GM12878 (cell line): ENCODE measurements around the gene TPD52L2. TPM values are rescaled to one million over a fixed set of nuclear protein-coding genes. Genes with fewer than 3 reads are reported as not detected.

ENCODE experiments used
- ATAC-seq: fragments of 200-7000 bp; cut with Tn5 transposase; 3 replicates; pipeline ENCODE4 v1.9.1; 2020; ENCODE audit warnings: mild to moderate bottlenecking, moderate library complexity
- BruUV-seq: library from RNA; stranded (reverse); fragments of 400-500 nt; replicated peaks from 2 replicates; lab custom pipeline; 2021; lab: Mats Ljungman, UMichigan
- CTCF ChIA-PET: fragments of 300-600 bp; sonication (Branson Sonifier 250); formaldehyde crosslinking; extraction: SDS; loops from one replicate; lab custom pipeline; 2021; ENCODE audit warnings: inconsistent platforms; lab: Yijun Ruan, JAX
- POLR2A ChIA-PET: fragments of 350-600 bp; formaldehyde crosslinking; extraction: SDS; loops from one replicate; lab custom pipeline; 2021; ENCODE audit warnings: inconsistent platforms; lab: Charles Lee
- RAD21 ChIA-PET: fragments of 300-600 bp; sonication (Branson Sonifier 250); formaldehyde crosslinking; loops from one replicate; lab custom pipeline; 2023; ENCODE audit warnings: antibody characterized with exemption; ENCODE audit not compliant: unreplicated experiment; lab: Charles Lee
- SMC1A ChIA-PET: fragments of 300-600 bp; sonication (Branson Sonifier 250); formaldehyde crosslinking; loops from one replicate; lab custom pipeline; 2023; ENCODE audit not compliant: unreplicated experiment, uncharacterized antibody; lab: Charles Lee
- DNase-seq: peaks from one replicate; pipeline ENCODE4 v3.0.0-alpha.2; 2011; ENCODE audit warnings: low read depth, low spot score
- FAIRE-seq: peaks from 3 replicates; lab custom pipeline; 2011; peaks lifted over from hg19 to GRCh38; lab: Jason Lieb, UNC
- H2AFZ ChIP-seq: 2 replicates; pipeline ENCODE4 v1.6.0; 2011; ENCODE audit warnings: low read depth, low read length, control low read depth; ENCODE audit not compliant: control insufficient read depth
- H3K27ac ChIP-seq: 2 replicates; pipeline ENCODE4 v1.5.1; 2011; ENCODE audit warnings: control low read depth; ENCODE audit not compliant: control insufficient read depth, insufficient read depth
- H3K27me3 ChIP-seq, 2 experiments: replicated peaks in 1 of 2; 2 replicates each; pipeline versions ENCODE4 v1.6.0 to v1.6.1; 2011; ENCODE audit warnings: low read length in 1 of 2; ENCODE audit not compliant: control insufficient read depth in 2 of 2, insufficient read depth in 2 of 2
- H3K36me3 ChIP-seq, 2 experiments: 2 replicates each; pipeline ENCODE4 v1.5.1; 2011; ENCODE audit warnings: low read length in 1 of 2; ENCODE audit not compliant: control insufficient read depth in 2 of 2, insufficient read depth in 2 of 2
- H3K4me1 ChIP-seq: 2 replicates; pipeline ENCODE4 v1.6.1; 2011; ENCODE audit warnings: mild to moderate bottlenecking, low read length, moderate library complexity, mixed read lengths; ENCODE audit not compliant: control insufficient read depth, insufficient read depth
- H3K4me2 ChIP-seq: 2 replicates; pipeline ENCODE4 v1.6.0; 2011; ENCODE audit warnings: control low read depth; ENCODE audit not compliant: control insufficient read depth, insufficient read depth
- H3K4me3 ChIP-seq: fragments of 200-600 bp; sonication (generic); 2 replicates; pipeline ENCODE4 v1.5.1; 2016
- H3K79me2 ChIP-seq: 2 replicates; pipeline ENCODE4 v1.6.0; 2011; ENCODE audit warnings: low read length; ENCODE audit not compliant: control insufficient read depth, insufficient read depth
- H3K9ac ChIP-seq: 2 replicates; pipeline ENCODE4 v1.8.0; 2011; ENCODE audit warnings: low read length, control low read depth, mixed read lengths; ENCODE audit not compliant: control insufficient read depth, insufficient read depth
- H3K9me3 ChIP-seq: replicated peaks from 3 replicates; pipeline ENCODE4 v1.5.1; 2011; ENCODE audit warnings: mild to moderate bottlenecking, low read length; ENCODE audit not compliant: control insufficient read depth, insufficient read depth
- H4K20me1 ChIP-seq: 2 replicates; pipeline ENCODE4 v1.6.0; 2011; ENCODE audit not compliant: control insufficient read depth, insufficient read depth
- CBFB ChIP-seq: IDR thresholded peaks from 2 replicates; pipeline ENCODE4 v1.6.1; 2016; ENCODE audit warnings: antibody characterized with exemption, low read depth
- CBX3 ChIP-seq: fragments of 200-600 bp; sonication (generic); IDR thresholded peaks from 2 replicates; pipeline ENCODE4 v1.6.1; 2016; ENCODE audit warnings: low read depth, borderline replicate concordance
- CHD2 ChIP-seq: IDR thresholded peaks from 2 replicates; pipeline ENCODE4 v1.6.1; 2011; ENCODE audit warnings: low read depth, low read length, improper control_type of control experiment, borderline replicate concordance
- CTCF ChIP-seq, 3 experiments: IDR thresholded peaks in 2 of 3; conservative IDR thresholded peaks in 1 of 3; 2 replicates each; pipeline ENCODE4 v1.5.1; 2011; ENCODE audit warnings: low read depth in 3 of 3, low read length in 3 of 3, mild to moderate bottlenecking in 3 of 3, control low read depth in 2 of 3, moderate library complexity in 2 of 3, inconsistent platforms in 1 of 3, mixed read lengths in 1 of 3; ENCODE audit not compliant: control insufficient read depth in 2 of 3, insufficient read depth in 1 of 3; ENCODE audit errors: extremely low read depth in 1 of 3
- DPF2 ChIP-seq: fragments of 450-650 bp; IDR thresholded peaks from 2 replicates; pipeline ENCODE4 v1.6.1; 2017; ENCODE audit warnings: mild to moderate bottlenecking
- IKZF2 ChIP-seq, 2 experiments: fragments of 450-650 bp; IDR thresholded peaks; 2 replicates each; pipeline ENCODE4 v1.6.1; 2017; ENCODE audit warnings: mild to moderate bottlenecking in 2 of 2, moderate library complexity in 2 of 2
- IRF4 ChIP-seq: IDR thresholded peaks from 2 replicates; pipeline ENCODE4 v1.6.1; 2011; ENCODE audit warnings: low read depth, low read length
- NR2F1 ChIP-seq: fragments of 450-650 bp; conservative IDR thresholded peaks from 2 replicates; pipeline ENCODE4 v1.6.1; 2017; ENCODE audit warnings: mild to moderate bottlenecking
- POLR2A ChIP-seq: IDR thresholded peaks from 2 replicates; pipeline ENCODE4 v1.6.1; 2011; ENCODE audit warnings: low read depth, mild to moderate bottlenecking, low read length
- RB1 ChIP-seq: fragments of 450-650 bp; formaldehyde crosslinking; IDR thresholded peaks from 2 replicates; pipeline ENCODE4 v1.6.1; 2017; ENCODE audit warnings: mild to moderate bottlenecking, borderline replicate concordance
- SMAD1 ChIP-seq: fragments of 450-650 bp; IDR thresholded peaks from 2 replicates; pipeline ENCODE4 v1.6.1; 2018; ENCODE audit warnings: mild to moderate bottlenecking, low read depth; ENCODE audit not compliant: partially characterized antibody
- SMAD5 ChIP-seq: IDR thresholded peaks from 2 replicates; pipeline ENCODE4 v1.6.1; 2016; ENCODE audit warnings: antibody characterized with exemption, low read depth
- SMARCA5 ChIP-seq: fragments of 450-650 bp; IDR thresholded peaks from 2 replicates; pipeline ENCODE4 v1.6.1; 2017; ENCODE audit warnings: mild to moderate bottlenecking
- TAF1 ChIP-seq: IDR thresholded peaks from 2 replicates; pipeline ENCODE4 v1.6.1; 2011; ENCODE audit warnings: mild to moderate bottlenecking, low read depth, low read length, borderline replicate concordance
- YY1 ChIP-seq: IDR thresholded peaks from 2 replicates; pipeline ENCODE4 v1.6.1; 2011; ENCODE audit warnings: low read depth, mild to moderate bottlenecking, low read length
- ZNF384 ChIP-seq: IDR thresholded peaks from 2 replicates; pipeline ENCODE4 v1.6.1; 2012; ENCODE audit warnings: low read depth, mild to moderate bottlenecking, low read length, improper control_type of control experiment, borderline replicate concordance
- WGBS: methylation state at CpG from one replicate; pipeline ENCODE4 v1.1.6; 2016; ENCODE audit warnings: low lambda C conversion rate; ENCODE audit not compliant: insufficient replicate concordance, insufficient coverage; ENCODE audit errors: missing lambda C conversion rate; 5-methylcytosine and 5-hydroxymethylcytosine counted together
- in situ Hi-C: fragments of 300-500 bp; cut with MboI; formaldehyde crosslinking; loops from 9 replicates; pipeline ENCODE4 v1.14.3; 2018; ENCODE audit warnings: mixed read lengths
- intact Hi-C: fragments of 100-400 bp; cut with micrococcal nuclease; formaldehyde crosslinking; loops from one replicate; pipeline ENCODE4 v1.14.2; 2022; ENCODE audit not compliant: unreplicated experiment
- polyA plus RNA-seq, 11 experiments: library from polyadenylated mRNA; depleted of rRNA in 4 of 11; unstranded in 6 of 11; stranded (reverse) in 5 of 11; fragments of >200 nt; fragmentation: Nextera tagmentation in 4 of 11; fragmentation: Illumina TruSeq in 1 of 11; extraction: Ambion mirVana in 4 of 11; extraction: Trizol in 1 of 11; gene quantifications; 1 replicate in 1 of 11; 2 replicates in 10 of 11; pipeline versions ENCODE4 v1.2.1 to v1.2.3, GENCODE V29; 2011 to 2016; ENCODE audit warnings: inconsistent platforms in 2 of 11, missing spikeins in 2 of 11, low read depth in 1 of 11
- total RNA-seq, 4 experiments: library from RNA; depleted of rRNA in 3 of 4; stranded (reverse); fragments of >200 nt in 3 of 4; fragmentation: Illumina TruSeq in 1 of 4; extraction: Trizol in 1 of 4; gene quantifications; 2 replicates each; pipeline versions ENCODE4 v1.2.1 to v1.2.3, GENCODE V29; 2013 to 2021
- TF ChIP-seq, protein P1 (sequence below): fragments of 450-650 bp; IDR thresholded peaks from 2 replicates; pipeline ENCODE4 v1.6.1; 2017; ENCODE audit warnings: mild to moderate bottlenecking, low read depth, inconsistent platforms; ENCODE audit not compliant: poor library complexity, severe bottlenecking
- TF ChIP-seq, protein P2 (sequence below): IDR thresholded peaks from 2 replicates; pipeline ENCODE4 v1.6.1; 2011; ENCODE audit warnings: borderline replicate concordance, low read depth, mild to moderate bottlenecking, moderate library complexity, low read length; ENCODE audit not compliant: insufficient read depth, poor library complexity, severe bottlenecking

The TPD52L2 gene
- total and polyA plus RNA-seq, 10 of the 15 experiments (the other 5 are each of a cell fraction or from before 2014, with no cell fraction given), result 1.6 to 71.0 (median 46.3) TPM

DNA sequence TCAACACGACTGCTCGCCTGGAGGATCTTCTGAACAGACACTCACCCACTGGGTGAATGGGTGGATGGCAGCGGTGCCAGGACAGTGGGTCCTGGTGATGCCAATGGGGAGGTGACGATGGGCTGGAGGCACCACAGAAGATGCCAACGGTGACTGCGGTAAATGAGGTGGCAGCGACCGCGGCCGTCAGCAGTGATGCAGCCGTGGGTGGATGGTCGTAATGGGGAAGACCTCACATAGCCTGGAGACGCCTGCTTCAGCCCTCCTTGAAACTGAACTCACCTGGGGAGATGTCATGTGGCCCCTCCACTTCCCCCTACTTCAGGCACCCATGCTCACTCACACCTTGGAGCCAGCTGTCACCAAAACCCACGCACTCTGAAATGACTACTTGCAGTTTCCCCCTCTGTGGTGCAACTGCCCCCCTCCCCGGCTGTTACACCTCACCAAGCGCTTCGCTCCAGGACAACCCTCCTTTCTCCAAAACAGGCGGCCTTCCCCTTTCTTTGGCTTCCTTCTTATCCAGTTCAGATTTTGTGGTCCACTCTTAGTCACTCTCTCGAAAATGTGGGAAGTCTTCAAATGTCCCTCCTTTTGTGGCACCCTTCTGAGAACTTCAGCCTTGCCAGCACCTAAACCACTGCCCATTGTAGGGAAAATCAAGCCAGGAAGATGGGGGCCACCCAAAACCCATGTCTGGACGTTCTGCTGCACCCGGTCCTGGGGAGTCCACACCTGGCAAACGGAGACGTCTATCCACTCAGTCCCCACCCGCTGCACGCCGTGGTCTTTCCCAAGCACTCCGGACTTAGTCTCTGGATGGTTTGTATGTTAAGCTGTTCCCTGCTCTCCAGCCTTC lies 14.2 kb upstream of the TPD52L2 start:
- TSS peak; percentile 69 for BruUV-seq
- Histone ChIP-seq H3K9ac (no peak overlapping the region), H3K9me3 (no peaks in the 10 kb centered on the region), H3K36me3 (no peaks in the 10 kb centered on the region), H3K4me2 (peak overlapping the region; percentile 78), H3K27ac (peak overlapping the region; percentile 71), H3K27me3 (no peaks in the 10 kb centered on the region; a peak in 1 of 4 replicates), H3K79me2 (no peaks in the 10 kb centered on the region), H3K4me3 (no peak overlapping the region), H3K4me1 (peaks cover 51% of the 10 kb centered on the region), H4K20me1 (no peaks in the 10 kb centered on the region), H2AFZ (no peak overlapping the region; the same call in none of the 2 replicates)
- WGBS, result 16% methylated on average over 27 of the region's 27 CpGs
- RAD21 ChIA-PET, result interaction anchor here (0.7 to 1.1 kb wide), 3 partner anchors 12 to 122 kb away, joined by 3 read pairs; no protein-coding TSS in a partner anchor
- peak; percentile 83 for DNase-seq
- SMC1A ChIA-PET, result interaction anchor here (1.2 kb wide), 1 partner anchor 65 kb away, joined by 3 read pairs; no protein-coding TSS in a partner anchor
- in situ Hi-C loops (no loop called here), intact Hi-C loops (no loop called here)
- CTCF ChIA-PET, result interaction anchor here (0.9 to 1.2 kb wide), 2 partner anchors 13 to 64 kb away, joined by 3 to 5 read pairs; no protein-coding TSS in a partner anchor
- peak; percentile 81 for ATAC-seq
- POLR2A ChIA-PET, result interaction anchor here (0.7 to 1.2 kb wide), 2 partner anchors 106 to 143 kb away, joined by 3 to 4 read pairs; partner anchors contain the start of genes ARFRP1, UCKL1 and ZGPAT
- FAIRE-seq, result peak; percentile 97
- TF ChIP-seq CBX3 (no peak), CTCF (IDR thresholded peaks at IDR 0.05 in 2 of 3, conservative IDR thresholded peaks at IDR 0.05 in 1 of 3; ENCODE audit: control insufficient read depth in 2 of 3, extremely low read depth in 1 of 3, insufficient read depth in 1 of 3, low read depth in 3 of 3, low read length in 3 of 3) (no peak), SMAD1 (peak; percentile 67), SMARCA5 (peak; percentile 95; the same call in 1 of the 2 replicates), SMAD5 (no peak), DPF2 (peak; percentile 99), CBFB (peak; percentile 87), YY1 (peak; percentile 43), ZNF384 (no peak), IRF4 (peak; percentile 98), NR2F1 (peak; percentile 82), IKZF2 (IDR thresholded peaks at IDR 0.05) (peak; percentile 98), POLR2A (no peak), CHD2 (peak; percentile 86; the same call in 1 of the 2 replicates), TAF1 (no peak), RB1 (no peak; the same call in 1 of the 2 replicates)
- TF ChIP-seq, protein P1, sequence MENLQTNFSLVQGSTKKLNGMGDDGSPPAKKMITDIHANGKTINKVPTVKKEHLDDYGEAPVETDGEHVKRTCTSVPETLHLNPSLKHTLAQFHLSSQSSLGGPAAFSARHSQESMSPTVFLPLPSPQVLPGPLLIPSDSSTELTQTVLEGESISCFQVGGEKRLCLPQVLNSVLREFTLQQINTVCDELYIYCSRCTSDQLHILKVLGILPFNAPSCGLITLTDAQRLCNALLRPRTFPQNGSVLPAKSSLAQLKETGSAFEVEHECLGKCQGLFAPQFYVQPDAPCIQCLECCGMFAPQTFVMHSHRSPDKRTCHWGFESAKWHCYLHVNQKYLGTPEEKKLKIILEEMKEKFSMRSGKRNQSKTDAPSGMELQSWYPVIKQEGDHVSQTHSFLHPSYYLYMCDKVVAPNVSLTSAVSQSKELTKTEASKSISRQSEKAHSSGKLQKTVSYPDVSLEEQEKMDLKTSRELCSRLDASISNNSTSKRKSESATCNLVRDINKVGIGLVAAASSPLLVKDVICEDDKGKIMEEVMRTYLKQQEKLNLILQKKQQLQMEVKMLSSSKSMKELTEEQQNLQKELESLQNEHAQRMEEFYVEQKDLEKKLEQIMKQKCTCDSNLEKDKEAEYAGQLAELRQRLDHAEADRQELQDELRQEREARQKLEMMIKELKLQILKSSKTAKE, result peak; percentile 90
- TF ChIP-seq, protein P2, sequence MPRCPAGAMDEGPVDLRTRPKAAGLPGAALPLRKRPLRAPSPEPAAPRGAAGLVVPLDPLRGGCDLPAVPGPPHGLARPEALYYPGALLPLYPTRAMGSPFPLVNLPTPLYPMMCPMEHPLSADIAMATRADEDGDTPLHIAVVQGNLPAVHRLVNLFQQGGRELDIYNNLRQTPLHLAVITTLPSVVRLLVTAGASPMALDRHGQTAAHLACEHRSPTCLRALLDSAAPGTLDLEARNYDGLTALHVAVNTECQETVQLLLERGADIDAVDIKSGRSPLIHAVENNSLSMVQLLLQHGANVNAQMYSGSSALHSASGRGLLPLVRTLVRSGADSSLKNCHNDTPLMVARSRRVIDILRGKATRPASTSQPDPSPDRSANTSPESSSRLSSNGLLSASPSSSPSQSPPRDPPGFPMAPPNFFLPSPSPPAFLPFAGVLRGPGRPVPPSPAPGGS, result peak; percentile 82
